GM19023 (cell line): ENCODE data around the gene VPS8.

Experiments used
- ATAC-seq: cut with Tn5 transposase; IDR thresholded peaks from one replicate; pipeline ENCODE4 v1.9.1; 2021; ENCODE audit warnings: mild to moderate bottlenecking, moderate library complexity; ENCODE audit not compliant: unreplicated experiment

Gene VPS8

GRCh38 chr3:184808021-184808420 lies 3.9 kb upstream of the VPS8 start:
- ATAC-seq = no peak

GRCh38 chr3:184810146-184810545 lies 1.8 kb upstream of the VPS8 start:
- no peak for ATAC-seq

- no peak for ATAC-seq
These were observed 932 bp upstream of the VPS8 start for GRCh38 chr3:184811034-184811433.

- no peak for ATAC-seq
These were observed 335 bp upstream of the VPS8 start for GRCh38 chr3:184811663-184811998.

- peak; percentile 17 for ATAC-seq
These were observed 686 bp downstream of the VPS8 start for GRCh38 chr3:184812662-184813042.

GRCh38 chr3:184813357-184813756 lies 1.4 kb downstream of the VPS8 start:
- ATAC-seq = no peak

GRCh38 chr3:184814214-184814613 lies 2.2 kb downstream of the VPS8 start:
- no peak for ATAC-seq

GRCh38 chr3:184815046-184815930 lies 3.3 kb downstream of the VPS8 start:
- no peak for ATAC-seq

GRCh38 chr3:184816614-184817013 lies 4.6 kb downstream of the VPS8 start:
- ATAC-seq = no peak

GRCh38 chr3:184820525-184820924 lies 8.6 kb downstream of the VPS8 start:
- ATAC-seq = no peak

GRCh38 chr3:184821034-184821433 lies 9.1 kb downstream of the VPS8 start:
- no peak for ATAC-seq

GRCh38 chr3:184822081-184822480 lies 10.1 kb downstream of the VPS8 start:
- no peak for ATAC-seq

- ATAC-seq = no peak
These were observed 10.7 kb downstream of the VPS8 start for GRCh38 chr3:184822654-184823053.

GRCh38 chr3:184823990-184824389 lies 12.0 kb downstream of the VPS8 start:
- no peak for ATAC-seq

GRCh38 chr3:184825121-184825820 lies 13.3 kb downstream of the VPS8 start:
- ATAC-seq = no peak

GRCh38 chr3:184827572-184827971 lies 15.6 kb downstream of the VPS8 start:
- no peak for ATAC-seq

- ATAC-seq = no peak
These were observed 20.1 kb downstream of the VPS8 start for GRCh38 chr3:184832044-184832443.

- ATAC-seq = no peak
These were observed 20.9 kb downstream of the VPS8 start for GRCh38 chr3:184832903-184833302.

- no peak for ATAC-seq
These were observed 24.3 kb downstream of the VPS8 start for GRCh38 chr3:184836090-184836822.

- no peak for ATAC-seq
These were observed 30.5 kb downstream of the VPS8 start for GRCh38 chr3:184842433-184842832.

GRCh38 chr3:184845819-184846218 lies 33.9 kb downstream of the VPS8 start:
- ATAC-seq = no peak

- no peak for ATAC-seq
These were observed 34.5 kb downstream of the VPS8 start for GRCh38 chr3:184846496-184846895.
